A549 (cell line): ENCODE results near the gene LTBP4. TPM values are rescaled to one million over a fixed set of nuclear protein-coding genes. Genes with fewer than 3 reads are reported as not detected.

Source experiments
- ATOH8 ChIP-seq: fragments of 250-450 bp; sonication (Bioruptor Pico); IDR thresholded peaks from 2 replicates; pipeline ENCODE4 v1.5.0; 2020; ENCODE audit warnings: low read depth, mild to moderate bottlenecking, moderate library complexity
- CTCF ChIP-seq: fragments of >200 bp; sonication (Bioruptor Twin); formaldehyde crosslinking; IDR thresholded peaks from 3 replicates; pipeline ENCODE4 v1.5.1; 2016
- ELK1 ChIP-seq: fragments of 150-350 bp; IDR thresholded peaks from 2 replicates; pipeline ENCODE4 v1.6.1; 2014; ENCODE audit warnings: low read depth, mild to moderate bottlenecking, low read length
- EP300 ChIP-seq, 2 experiments: fragments of >200 bp; sonication (Bioruptor Twin); formaldehyde crosslinking; IDR thresholded peaks; 2 replicates in 1 of 2; 3 replicates in 1 of 2; pipeline ENCODE4 v1.6.1; 2016 to 2017
- FOSL2 ChIP-seq, 2 experiments: fragments of 450-650 bp in 1 of 2; fragments of >200 bp in 1 of 2; sonication (Bioruptor Twin) in 1 of 2; formaldehyde crosslinking; IDR thresholded peaks; 2 replicates each; pipeline versions ENCODE4 v1.5.0 to v1.6.1; 2016 to 2020; ENCODE audit warnings: mild to moderate bottlenecking in 1 of 2, moderate library complexity in 1 of 2
- GATA3 ChIP-seq: IDR thresholded peaks from 2 replicates; pipeline ENCODE4 v1.6.1; 2012; ENCODE audit warnings: borderline replicate concordance
- HDAC2 ChIP-seq: fragments of 200-600 bp; sonication (generic); IDR thresholded peaks from 2 replicates; pipeline ENCODE4 v1.6.1; 2016
- HEYL ChIP-seq: fragments of 250-450 bp; sonication (Bioruptor Pico); IDR thresholded peaks from 2 replicates; pipeline ENCODE4 v1.8.0; 2021; ENCODE audit warnings: mild to moderate bottlenecking, moderate library complexity
- HOXA7 ChIP-seq: fragments of 250-450 bp; sonication (Bioruptor Pico); IDR thresholded peaks from 2 replicates; pipeline ENCODE4 v1.5.0; 2020; ENCODE audit warnings: mild to moderate bottlenecking, moderate library complexity
- HOXB13 ChIP-seq: fragments of 250-450 bp; sonication (Bioruptor Pico); IDR thresholded peaks from 2 replicates; pipeline ENCODE4 v1.5.0; 2020; ENCODE audit warnings: low read depth, mild to moderate bottlenecking, moderate library complexity
- JUNB ChIP-seq: fragments of >200 bp; sonication (Bioruptor Twin); formaldehyde crosslinking; IDR thresholded peaks from 2 replicates; pipeline ENCODE4 v1.6.1; 2016
- KDM1A ChIP-seq: fragments of 200-600 bp; sonication (generic); IDR thresholded peaks from 2 replicates; pipeline ENCODE4 v1.6.1; 2016; ENCODE audit warnings: low read depth, mild to moderate bottlenecking
- KDM5A ChIP-seq: fragments of 200-600 bp; sonication (generic); IDR thresholded peaks from 2 replicates; pipeline ENCODE4 v1.6.1; 2016; ENCODE audit warnings: antibody characterized with exemption, mild to moderate bottlenecking
- MYC ChIP-seq: IDR thresholded peaks from 2 replicates; pipeline ENCODE4 v1.6.1; 2012; ENCODE audit warnings: mild to moderate bottlenecking, inconsistent platforms, low read length, improper control_type of control experiment, borderline replicate concordance
- NPAS2 ChIP-seq: fragments of 250-450 bp; sonication (Bioruptor Pico); IDR thresholded peaks from 2 replicates; pipeline ENCODE4 v1.8.0; 2022; ENCODE audit warnings: mild to moderate bottlenecking, moderate library complexity, borderline replicate concordance
- POLR2AphosphoS2 ChIP-seq: conservative IDR thresholded peaks from 2 replicates; pipeline ENCODE4 v1.6.1; 2012; ENCODE audit warnings: low read length, improper control_type of control experiment, inconsistent platforms
- RNF2 ChIP-seq: fragments of 200-600 bp; sonication (generic); IDR thresholded peaks from 2 replicates; pipeline ENCODE4 v1.6.1; 2016; ENCODE audit warnings: low read depth, mild to moderate bottlenecking, antibody characterized with exemption, moderate library complexity, borderline replicate concordance
- TP53 ChIP-seq: fragments of 250-450 bp; sonication (Bioruptor Pico); IDR thresholded peaks from 2 replicates; pipeline ENCODE4 v1.5.0; 2021; ENCODE audit warnings: mild to moderate bottlenecking, moderate library complexity
- ZSCAN20 ChIP-seq: fragments of 250-450 bp; sonication (Bioruptor Pico); IDR thresholded peaks from 2 replicates; pipeline ENCODE4 v1.8.0; 2022; ENCODE audit warnings: mild to moderate bottlenecking, moderate library complexity
- polyA plus RNA-seq, 4 experiments: library from polyadenylated mRNA; depleted of rRNA in 3 of 4; stranded (reverse); fragments of >200 nt; fragmentation: RNase III in 1 of 4; extraction: RNeasy Plus Mini Kit Qiagen cat#74134 plus additional on column Dnase treatment in 1 of 4; gene quantifications; 2 replicates in 3 of 4; 3 replicates in 1 of 4; pipeline ENCODE4 v1.2.3, GENCODE V29; 2011 to 2017
- TF ChIP-seq, protein P1 (sequence below): fragments of 200-600 bp; sonication (generic); IDR thresholded peaks from 2 replicates; pipeline ENCODE4 v1.6.1; 2016; ENCODE audit warnings: antibody characterized with exemption, mild to moderate bottlenecking, moderate library complexity
- TF ChIP-seq, protein P2 (sequence below): fragments of 250-450 bp; sonication (Bioruptor Pico); IDR thresholded peaks from 2 replicates; pipeline ENCODE4 v1.5.0; 2021; ENCODE audit warnings: mild to moderate bottlenecking, moderate library complexity, borderline replicate concordance

Gene LTBP4
- polyA plus RNA-seq, 2 of the 4 experiments (the other 2 are of a cell fraction) = 23.1 to 43.2 TPM

DNA sequence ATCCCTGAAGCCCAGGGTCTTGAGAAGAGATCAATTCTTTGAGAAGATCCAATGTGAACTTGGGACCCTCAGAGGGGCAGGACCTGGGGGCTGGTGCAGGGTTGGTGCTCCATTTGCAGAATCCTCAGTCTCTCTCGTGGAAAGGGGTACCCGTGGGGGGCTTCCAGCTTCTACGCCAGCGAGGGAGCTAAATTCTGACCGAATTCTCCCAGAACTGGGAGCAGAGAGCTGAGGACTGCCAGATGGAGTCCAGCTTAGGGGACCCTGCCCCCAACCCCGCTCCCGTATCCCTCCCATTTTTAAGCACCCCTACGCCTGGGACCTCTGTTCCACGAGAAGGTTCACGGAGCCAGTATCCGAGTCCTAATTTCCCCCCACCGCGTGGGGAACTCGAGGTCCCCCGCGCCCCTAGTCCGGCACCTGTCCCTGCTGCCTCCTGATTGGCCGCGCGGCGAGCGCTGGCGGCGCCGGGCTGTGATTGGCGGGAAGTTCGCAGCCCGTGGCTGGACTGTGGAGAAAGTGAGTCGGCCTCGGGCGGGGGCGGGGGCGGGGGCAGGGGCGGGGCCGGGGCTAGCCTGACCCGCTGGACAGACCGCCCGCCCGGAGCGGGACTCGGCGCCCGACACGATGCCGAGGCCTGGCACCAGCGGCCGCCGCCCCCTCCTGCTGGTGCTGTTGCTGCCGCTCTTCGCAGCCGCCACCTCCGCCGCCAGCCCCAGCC, 4.4 kb upstream of the LTBP4 start (continued):
- TF ChIP-seq, protein P1, sequence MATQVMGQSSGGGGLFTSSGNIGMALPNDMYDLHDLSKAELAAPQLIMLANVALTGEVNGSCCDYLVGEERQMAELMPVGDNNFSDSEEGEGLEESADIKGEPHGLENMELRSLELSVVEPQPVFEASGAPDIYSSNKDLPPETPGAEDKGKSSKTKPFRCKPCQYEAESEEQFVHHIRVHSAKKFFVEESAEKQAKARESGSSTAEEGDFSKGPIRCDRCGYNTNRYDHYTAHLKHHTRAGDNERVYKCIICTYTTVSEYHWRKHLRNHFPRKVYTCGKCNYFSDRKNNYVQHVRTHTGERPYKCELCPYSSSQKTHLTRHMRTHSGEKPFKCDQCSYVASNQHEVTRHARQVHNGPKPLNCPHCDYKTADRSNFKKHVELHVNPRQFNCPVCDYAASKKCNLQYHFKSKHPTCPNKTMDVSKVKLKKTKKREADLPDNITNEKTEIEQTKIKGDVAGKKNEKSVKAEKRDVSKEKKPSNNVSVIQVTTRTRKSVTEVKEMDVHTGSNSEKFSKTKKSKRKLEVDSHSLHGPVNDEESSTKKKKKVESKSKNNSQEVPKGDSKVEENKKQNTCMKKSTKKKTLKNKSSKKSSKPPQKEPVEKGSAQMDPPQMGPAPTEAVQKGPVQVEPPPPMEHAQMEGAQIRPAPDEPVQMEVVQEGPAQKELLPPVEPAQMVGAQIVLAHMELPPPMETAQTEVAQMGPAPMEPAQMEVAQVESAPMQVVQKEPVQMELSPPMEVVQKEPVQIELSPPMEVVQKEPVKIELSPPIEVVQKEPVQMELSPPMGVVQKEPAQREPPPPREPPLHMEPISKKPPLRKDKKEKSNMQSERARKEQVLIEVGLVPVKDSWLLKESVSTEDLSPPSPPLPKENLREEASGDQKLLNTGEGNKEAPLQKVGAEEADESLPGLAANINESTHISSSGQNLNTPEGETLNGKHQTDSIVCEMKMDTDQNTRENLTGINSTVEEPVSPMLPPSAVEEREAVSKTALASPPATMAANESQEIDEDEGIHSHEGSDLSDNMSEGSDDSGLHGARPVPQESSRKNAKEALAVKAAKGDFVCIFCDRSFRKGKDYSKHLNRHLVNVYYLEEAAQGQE = no peak
- TF ChIP-seq RNF2 (peak; percentile 38; the same call in 1 of the 2 replicates), TP53 (CRISPR knock-in tag) (no peak), KDM5A (no peak), HDAC2 (no peak), HOXA7 (CRISPR knock-in tag) (no peak), FOSL2 (IDR thresholded peaks at IDR 0.05) (no peak), FOSL2 (CRISPR knock-in tag; IDR thresholded peaks at IDR 0.05) (peak; percentile 21; the same call in 1 of the 2 replicates), POLR2AphosphoS2 (no peak), JUNB (no peak), ZSCAN20 (CRISPR knock-in tag) (no peak), HEYL (CRISPR knock-in tag) (no peak), KDM1A (no peak), EP300 (IDR thresholded peaks at IDR 0.05) (no peak), NPAS2 (CRISPR knock-in tag) (no peak), CTCF (no peak), MYC (peak; percentile 47; the same call in 1 of the 2 replicates), ELK1 (no peak), HOXB13 (CRISPR knock-in tag) (no peak), ATOH8 (peak; percentile 92; the same call in 1 of the 2 replicates), GATA3 (peak; percentile 45; the same call in 1 of the 2 replicates)
- TF ChIP-seq, protein P2, sequence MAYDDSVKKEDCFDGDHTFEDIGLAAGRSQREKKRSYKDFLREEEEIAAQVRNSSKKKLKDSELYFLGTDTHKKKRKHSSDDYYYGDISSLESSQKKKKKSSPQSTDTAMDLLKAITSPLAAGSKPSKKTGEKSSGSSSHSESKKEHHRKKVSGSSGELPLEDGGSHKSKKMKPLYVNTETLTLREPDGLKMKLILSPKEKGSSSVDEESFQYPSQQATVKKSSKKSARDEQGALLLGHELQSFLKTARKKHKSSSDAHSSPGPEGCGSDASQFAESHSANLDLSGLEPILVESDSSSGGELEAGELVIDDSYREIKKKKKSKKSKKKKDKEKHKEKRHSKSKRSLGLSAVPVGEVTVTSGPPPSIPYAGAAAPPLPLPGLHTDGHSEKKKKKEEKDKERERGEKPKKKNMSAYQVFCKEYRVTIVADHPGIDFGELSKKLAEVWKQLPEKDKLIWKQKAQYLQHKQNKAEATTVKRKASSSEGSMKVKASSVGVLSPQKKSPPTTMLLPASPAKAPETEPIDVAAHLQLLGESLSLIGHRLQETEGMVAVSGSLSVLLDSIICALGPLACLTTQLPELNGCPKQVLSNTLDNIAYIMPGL (CRISPR knock-in tag) = no peak
